ENCODE data around the gene GTF2A1L. TPM values are rescaled to one million over a fixed set of nuclear protein-coding genes. Genes with fewer than 3 reads are reported as not detected.

The GTF2A1L gene
- total RNA-seq, 1 experiment from 2014 or later = not detected

DNA sequence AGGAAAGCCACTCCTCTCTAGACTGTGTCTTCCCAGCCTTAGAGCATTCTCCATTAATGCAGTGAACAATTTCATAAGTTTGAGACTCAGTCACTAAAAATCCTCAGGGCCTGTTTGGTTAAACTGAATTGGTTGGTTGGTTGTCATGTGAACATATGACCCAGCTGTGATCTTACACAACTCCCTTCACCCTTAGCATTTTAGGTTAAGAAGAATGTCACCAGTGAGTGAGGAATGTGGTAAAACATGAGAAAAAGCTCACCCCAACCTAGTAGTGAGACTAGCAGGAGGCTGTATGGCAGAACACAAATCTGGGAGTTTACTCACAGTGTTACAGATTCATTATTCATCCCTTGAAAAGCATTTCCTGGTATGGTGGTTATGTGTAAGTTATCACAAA lies 105.5 kb downstream of the GTF2A1L start:
- H3K4me3 ChIP-seq (ENCODE audit: low read depth, low read length, poor library complexity, severe bottlenecking) = no peak overlapping the region
- intact Hi-C loops (cut with micrococcal nuclease; ENCODE audit: unreplicated experiment) = no loop called here
- no peaks in the 10 kb centered on the region for H3K9me3 ChIP-seq (ENCODE audit: low read depth, low read length, poor library complexity, severe bottlenecking)
- no peaks in the 10 kb centered on the region for H3K27me3 ChIP-seq (replicated peaks; ENCODE audit: insufficient read depth, low read depth, low read length, poor library complexity)
- no TSS peak for BruUV-seq (replicated peaks)
- DNase-seq (ENCODE audit: low spot score) = no peak
- TF ChIP-seq EZH2 (IDR thresholded peaks at IDR 0.05; ENCODE audit: borderline replicate concordance, low read depth, low read length, poor library complexity, severe bottlenecking) = no peak
- TF ChIP-seq, protein P1, sequence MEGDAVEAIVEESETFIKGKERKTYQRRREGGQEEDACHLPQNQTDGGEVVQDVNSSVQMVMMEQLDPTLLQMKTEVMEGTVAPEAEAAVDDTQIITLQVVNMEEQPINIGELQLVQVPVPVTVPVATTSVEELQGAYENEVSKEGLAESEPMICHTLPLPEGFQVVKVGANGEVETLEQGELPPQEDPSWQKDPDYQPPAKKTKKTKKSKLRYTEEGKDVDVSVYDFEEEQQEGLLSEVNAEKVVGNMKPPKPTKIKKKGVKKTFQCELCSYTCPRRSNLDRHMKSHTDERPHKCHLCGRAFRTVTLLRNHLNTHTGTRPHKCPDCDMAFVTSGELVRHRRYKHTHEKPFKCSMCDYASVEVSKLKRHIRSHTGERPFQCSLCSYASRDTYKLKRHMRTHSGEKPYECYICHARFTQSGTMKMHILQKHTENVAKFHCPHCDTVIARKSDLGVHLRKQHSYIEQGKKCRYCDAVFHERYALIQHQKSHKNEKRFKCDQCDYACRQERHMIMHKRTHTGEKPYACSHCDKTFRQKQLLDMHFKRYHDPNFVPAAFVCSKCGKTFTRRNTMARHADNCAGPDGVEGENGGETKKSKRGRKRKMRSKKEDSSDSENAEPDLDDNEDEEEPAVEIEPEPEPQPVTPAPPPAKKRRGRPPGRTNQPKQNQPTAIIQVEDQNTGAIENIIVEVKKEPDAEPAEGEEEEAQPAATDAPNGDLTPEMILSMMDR (conservative IDR thresholded peaks at IDR 0.05; ENCODE audit: low read depth, low read length) = no peak
- no peaks in the 10 kb centered on the region for H3K36me3 ChIP-seq (ENCODE audit: insufficient read depth, low read length, poor library complexity, severe bottlenecking)
- POLR2A ChIA-PET (ENCODE audit: low non-redundant PET) = no interaction called here
- no peak overlapping the region for H3K27ac ChIP-seq (ENCODE audit: low read depth, low read length, poor library complexity, severe bottlenecking)
- peaks cover 2% of the 10 kb centered on the region for H3K4me1 ChIP-seq (ENCODE audit: insufficient read depth, low read length, poor library complexity, severe bottlenecking)
- CTCF ChIA-PET = interaction anchor here (0.6 kb wide), 1 partner anchor 27 kb away, joined by 5 read pairs; no protein-coding TSS in a partner anchor

GRCh38 chr2:48724278-48724677 lies 106.6 kb downstream of the GTF2A1L start:
- CTCF ChIA-PET = no interaction called here
- Histone ChIP-seq H3K27me3 (replicated peaks; ENCODE audit: insufficient read depth, low read depth, low read length, poor library complexity) (no peaks in the 10 kb centered on the region), H3K27ac (ENCODE audit: low read depth, low read length, poor library complexity, severe bottlenecking) (no peak overlapping the region), H3K4me3 (ENCODE audit: low read depth, low read length, poor library complexity, severe bottlenecking) (no peak overlapping the region), H3K36me3 (ENCODE audit: insufficient read depth, low read length, poor library complexity, severe bottlenecking) (no peaks in the 10 kb centered on the region), H3K4me1 (ENCODE audit: insufficient read depth, low read length, poor library complexity, severe bottlenecking) (no peaks in the 10 kb centered on the region), H3K9me3 (ENCODE audit: low read depth, low read length, poor library complexity, severe bottlenecking) (no peaks in the 10 kb centered on the region)
- no TSS peak for BruUV-seq (replicated peaks)
- POLR2A ChIA-PET (ENCODE audit: low non-redundant PET) = no interaction called here
- TF ChIP-seq EZH2 (IDR thresholded peaks at IDR 0.05; ENCODE audit: borderline replicate concordance, low read depth, low read length, poor library complexity, severe bottlenecking) = no peak
- TF ChIP-seq, protein P1 (conservative IDR thresholded peaks at IDR 0.05; ENCODE audit: low read depth, low read length) = no peak
- intact Hi-C loops (cut with micrococcal nuclease; ENCODE audit: unreplicated experiment) = no loop called here
- DNase-seq (ENCODE audit: low spot score) = no peak

GRCh38 chr2:48725696-48726494 lies 108.2 kb downstream of the GTF2A1L start:
- H3K9me3 ChIP-seq (ENCODE audit: low read depth, low read length, poor library complexity, severe bottlenecking) = no peaks in the 10 kb centered on the region
- intact Hi-C loops (cut with micrococcal nuclease; ENCODE audit: unreplicated experiment) = no loop called here
- DNase-seq (ENCODE audit: low spot score) = no peak
- H3K4me3 ChIP-seq (ENCODE audit: low read depth, low read length, poor library complexity, severe bottlenecking) = no peak overlapping the region
- POLR2A ChIA-PET (ENCODE audit: low non-redundant PET) = no interaction called here
- H3K4me1 ChIP-seq (ENCODE audit: insufficient read depth, low read length, poor library complexity, severe bottlenecking) = no peaks in the 10 kb centered on the region
- TF ChIP-seq EZH2 (IDR thresholded peaks at IDR 0.05; ENCODE audit: borderline replicate concordance, low read depth, low read length, poor library complexity, severe bottlenecking) = no peak
- TF ChIP-seq, protein P1 (conservative IDR thresholded peaks at IDR 0.05; ENCODE audit: low read depth, low read length) = no peak
- no TSS peak for BruUV-seq (replicated peaks)
- CTCF ChIA-PET = no interaction called here
- no peaks in the 10 kb centered on the region for H3K27me3 ChIP-seq (replicated peaks; ENCODE audit: insufficient read depth, low read depth, low read length, poor library complexity)
- H3K27ac ChIP-seq (ENCODE audit: low read depth, low read length, poor library complexity, severe bottlenecking) = no peak overlapping the region
- H3K36me3 ChIP-seq (ENCODE audit: insufficient read depth, low read length, poor library complexity, severe bottlenecking) = no peaks in the 10 kb centered on the region

Data from A673 (cell line).